Left renal pelvis (tissue), 4 donors: Measurements from ENCODE around the gene AIG1. TPM values are rescaled to one million over a fixed set of nuclear protein-coding genes. Genes with fewer than 3 reads are reported as not detected.
"Not testable (repeated sequence)": the region's sequence is repeated elsewhere in the genome, so short reads cannot be mapped to it uniquely, and the experiment has no call there.

ENCODE experiments used
- DNase-seq, 4 donors: peaks; one replicate each; pipeline ENCODE4 v3.0.0-alpha.2; 2013; ENCODE audit warnings: low read depth in 4 of 4, low spot score in 3 of 4
- polyA plus RNA-seq, 4 donors: library from polyadenylated mRNA; unstranded; fragments of 120-200 nt; gene quantifications; one replicate each; pipeline ENCODE4 v1.2.1, GENCODE V29; 2013; ENCODE audit not compliant: insufficient read length in 4 of 4

AIG1 gene
- polyA plus RNA-seq, 4 donors, result 27.8 to 113 (median 100) TPM

DNA sequence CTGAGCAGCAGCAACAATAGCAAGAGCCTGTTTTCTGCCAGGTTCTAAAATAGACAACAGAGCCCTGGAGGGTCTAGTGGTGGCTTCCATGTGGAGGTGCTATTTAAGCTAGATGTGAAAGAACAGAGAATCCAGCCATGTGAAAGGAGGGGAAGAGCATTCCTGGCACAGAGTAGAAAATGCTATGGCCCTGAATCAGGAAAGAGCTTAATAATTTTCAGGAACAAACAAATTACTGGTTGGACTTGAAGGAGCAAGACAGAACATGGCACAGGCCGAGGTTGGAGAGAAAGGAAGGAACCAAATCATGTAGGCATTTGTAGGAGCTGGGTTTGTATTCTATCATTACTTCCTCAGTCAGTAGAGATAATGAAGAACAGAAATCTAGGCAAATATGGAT is 98.3 kb downstream of the AIG1 start:
- DNase-seq, result no peak

GRCh38 chr6:143160015-143160414 is 99.3 kb downstream of the AIG1 start:
- DNase-seq, result no peak

GRCh38 chr6:143160439-143161220 is 99.9 kb downstream of the AIG1 start:
- DNase-seq, result no peak

GRCh38 chr6:143163621-143164020 is 102.9 kb downstream of the AIG1 start:
- DNase-seq, result no peak

DNA sequence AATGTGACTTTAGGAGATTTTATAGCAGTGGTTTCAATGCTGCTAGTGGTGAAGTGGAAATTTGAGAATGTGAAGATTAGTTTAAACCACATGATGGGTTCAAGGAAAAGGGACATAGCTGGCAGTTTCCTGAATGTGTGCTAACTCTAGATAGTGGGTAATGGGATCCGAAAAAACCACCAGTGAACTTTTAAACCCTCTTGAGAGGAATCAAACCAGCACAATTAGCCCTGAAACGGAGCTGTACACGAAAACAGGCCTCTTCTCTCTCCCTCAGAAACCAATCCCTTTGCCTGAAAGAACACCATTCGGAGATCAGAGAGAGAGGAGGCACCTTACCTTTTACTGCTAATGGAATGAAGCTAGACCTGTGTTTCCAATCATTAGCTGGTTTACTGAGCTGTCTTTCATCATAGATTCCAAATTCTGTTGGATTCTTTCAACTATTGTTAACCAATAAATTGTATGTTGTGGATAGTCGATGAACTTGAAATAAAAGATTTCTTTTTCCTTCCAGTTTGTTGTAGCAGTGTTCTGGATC is 103.9 kb downstream of the AIG1 start:
- DNase-seq, result no peak

GRCh38 chr6:143165315-143165855 is 104.7 kb downstream of the AIG1 start:
- no peak for DNase-seq

DNA sequence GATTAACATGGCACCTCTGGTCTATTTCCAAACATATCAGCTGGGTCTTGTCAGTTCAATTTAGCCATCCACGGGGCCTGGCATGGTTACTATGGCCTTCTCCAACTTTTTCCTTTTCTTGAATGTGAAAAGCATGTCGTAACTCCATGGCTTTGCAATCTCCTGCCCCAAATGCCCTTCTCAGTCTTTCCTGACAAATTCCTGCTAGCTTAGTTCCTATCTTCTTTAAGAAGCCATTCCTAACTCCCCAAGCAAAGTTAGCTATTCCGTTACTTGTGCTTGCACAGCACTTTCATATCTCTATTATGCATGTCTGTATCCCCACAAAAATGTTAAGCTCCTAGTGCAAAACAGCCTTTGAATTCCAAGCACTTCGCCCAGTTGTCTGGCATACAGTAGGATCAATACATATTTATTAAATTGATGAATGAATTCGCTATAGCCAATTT is 105.6 kb downstream of the AIG1 start:
- DNase-seq, result no peak

- no peak for DNase-seq
Observed at GRCh38 chr6:143167224-143167623, 106.5 kb downstream of the AIG1 start.

DNA sequence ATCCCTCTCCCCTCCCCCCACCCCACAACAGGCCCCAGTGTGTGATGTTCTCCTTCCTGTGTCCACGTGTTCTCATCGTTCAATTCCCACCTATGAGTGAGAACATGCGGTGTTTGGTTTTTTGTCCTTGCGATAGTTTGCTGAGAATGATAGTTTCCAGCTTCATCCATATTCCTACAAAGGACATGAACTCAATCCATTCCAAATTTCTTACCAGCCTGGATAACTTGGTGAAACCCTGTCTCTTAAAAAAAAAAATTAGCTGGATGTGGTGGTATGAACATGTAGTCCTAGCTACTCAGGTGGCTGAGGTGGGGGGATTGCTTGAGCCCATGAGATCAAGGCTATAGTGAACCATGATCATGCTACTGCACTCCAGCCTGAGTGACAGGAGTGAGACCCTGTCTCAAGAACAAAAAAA is 107.7 kb downstream of the AIG1 start:
- DNase-seq, result not testable (repeated sequence)

- no peak for DNase-seq
Observed at GRCh38 chr6:143169440-143169839, 108.8 kb downstream of the AIG1 start.

- DNase-seq, result no peak
Observed at GRCh38 chr6:143174516-143174915, 113.8 kb downstream of the AIG1 start.

DNA sequence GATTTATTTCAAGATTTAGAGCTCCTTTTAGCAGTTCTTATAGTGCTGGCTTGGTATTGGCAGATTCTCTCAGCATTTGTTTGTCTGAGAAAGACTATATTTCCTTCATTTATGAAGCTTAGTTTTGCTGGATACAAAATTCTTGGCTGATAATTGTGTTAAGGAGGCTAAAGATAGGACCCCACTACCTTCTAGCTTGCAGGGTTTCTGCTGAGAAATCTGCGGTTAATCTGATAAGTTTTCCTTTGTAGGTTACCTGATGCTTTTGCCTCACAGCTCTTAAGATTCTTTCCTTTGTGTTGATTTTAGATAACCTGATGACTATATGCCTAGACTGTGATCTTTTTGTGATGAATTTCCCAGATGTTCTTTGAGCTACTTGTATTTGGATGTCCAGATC is 114.3 kb downstream of the AIG1 start:
- DNase-seq, result no peak

DNA sequence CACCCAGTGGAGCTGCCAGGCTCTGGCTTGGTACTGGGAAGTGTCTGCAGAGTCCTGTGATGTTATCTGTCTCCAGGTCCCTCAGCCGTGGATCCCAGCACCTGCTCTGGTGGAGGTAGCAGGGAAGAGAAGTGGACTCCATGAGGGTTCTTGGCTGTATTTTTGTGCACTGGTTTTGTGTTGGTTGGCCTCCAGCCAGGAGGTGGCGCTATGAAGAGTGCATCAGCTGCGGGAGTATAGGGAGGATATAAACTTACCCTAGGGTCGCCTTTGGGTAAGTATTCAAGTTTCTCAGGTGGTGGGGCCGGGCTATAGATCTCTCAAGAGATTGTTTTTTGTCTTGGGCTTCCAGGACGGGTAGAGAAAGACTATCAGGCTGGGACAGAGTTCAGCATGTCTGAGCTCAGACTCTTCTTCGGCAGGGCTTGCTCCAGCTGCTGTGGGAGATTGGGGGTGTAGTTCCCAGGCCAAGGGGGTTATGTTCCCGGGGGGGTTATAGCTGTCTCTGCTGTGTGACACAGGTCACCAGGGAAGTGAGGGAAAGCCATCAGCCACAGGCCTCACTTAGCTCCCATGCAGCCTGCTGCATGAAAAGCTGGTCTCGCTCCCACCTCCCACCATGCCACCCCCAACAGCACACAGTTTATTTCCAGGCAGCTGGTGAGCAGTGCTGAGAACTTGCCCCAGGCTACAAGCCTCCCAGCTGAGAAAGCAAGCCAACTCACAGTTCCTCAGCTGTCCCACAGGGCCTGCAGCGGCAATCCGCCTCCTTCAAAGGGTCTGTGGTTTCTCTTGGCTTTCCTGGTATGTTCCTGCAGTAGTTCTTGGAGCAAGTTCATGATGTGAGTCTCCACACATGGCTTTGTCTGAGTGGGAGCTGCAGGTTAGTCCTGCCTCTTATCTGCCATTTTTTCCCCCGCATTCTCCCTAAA is 115.7 kb downstream of the AIG1 start:
- no peak for DNase-seq

DNA sequence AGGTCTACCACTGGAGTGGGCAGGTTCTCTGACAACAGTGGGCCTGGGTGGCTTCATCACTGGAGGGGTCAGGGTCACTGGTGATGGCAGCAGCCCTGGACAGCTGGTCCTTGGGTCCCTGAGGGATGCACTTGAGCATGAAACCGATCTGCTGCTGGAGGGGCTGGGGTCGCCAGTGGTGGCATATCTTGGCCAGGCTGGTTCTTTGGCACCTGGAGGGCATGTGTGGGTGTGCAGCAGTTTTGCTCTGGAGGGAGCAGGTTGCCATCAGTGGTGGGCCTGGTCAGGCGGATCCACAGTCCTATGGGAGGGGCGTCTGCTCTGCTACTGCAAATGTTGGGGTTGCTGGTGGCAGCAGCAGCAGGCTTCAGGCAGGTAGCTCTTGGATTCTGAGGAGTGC is 117.0 kb downstream of the AIG1 start:
- DNase-seq, result no peak

DNA sequence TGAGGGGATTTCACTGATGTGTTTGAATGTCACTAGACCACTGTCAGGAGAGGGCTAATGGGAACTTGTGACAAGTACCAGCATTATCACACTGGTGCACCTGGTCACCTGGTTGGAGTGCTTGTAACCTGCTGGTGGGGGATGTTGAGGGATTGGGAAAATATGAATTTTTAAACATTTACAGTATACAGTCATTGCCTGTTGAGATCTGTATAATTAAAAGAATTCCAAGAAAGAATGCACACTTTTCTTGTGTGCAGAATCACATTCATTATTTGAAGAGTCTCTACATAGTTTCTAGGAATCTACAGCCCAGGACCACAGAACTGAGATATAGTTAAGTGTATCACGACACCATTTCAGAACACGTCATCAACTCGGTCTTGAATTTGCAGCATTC is 118.4 kb downstream of the AIG1 start:
- no peak for DNase-seq

- no peak for DNase-seq
Observed at GRCh38 chr6:143179901-143180612, 119.4 kb downstream of the AIG1 start.

GRCh38 chr6:143180826-143181225 is 120.1 kb downstream of the AIG1 start:
- DNase-seq, result no peak

- no peak for DNase-seq
Observed at GRCh38 chr6:143183666-143184065, 123.0 kb downstream of the AIG1 start.

GRCh38 chr6:143185288-143185687 is 124.6 kb downstream of the AIG1 start:
- no peak for DNase-seq

DNA sequence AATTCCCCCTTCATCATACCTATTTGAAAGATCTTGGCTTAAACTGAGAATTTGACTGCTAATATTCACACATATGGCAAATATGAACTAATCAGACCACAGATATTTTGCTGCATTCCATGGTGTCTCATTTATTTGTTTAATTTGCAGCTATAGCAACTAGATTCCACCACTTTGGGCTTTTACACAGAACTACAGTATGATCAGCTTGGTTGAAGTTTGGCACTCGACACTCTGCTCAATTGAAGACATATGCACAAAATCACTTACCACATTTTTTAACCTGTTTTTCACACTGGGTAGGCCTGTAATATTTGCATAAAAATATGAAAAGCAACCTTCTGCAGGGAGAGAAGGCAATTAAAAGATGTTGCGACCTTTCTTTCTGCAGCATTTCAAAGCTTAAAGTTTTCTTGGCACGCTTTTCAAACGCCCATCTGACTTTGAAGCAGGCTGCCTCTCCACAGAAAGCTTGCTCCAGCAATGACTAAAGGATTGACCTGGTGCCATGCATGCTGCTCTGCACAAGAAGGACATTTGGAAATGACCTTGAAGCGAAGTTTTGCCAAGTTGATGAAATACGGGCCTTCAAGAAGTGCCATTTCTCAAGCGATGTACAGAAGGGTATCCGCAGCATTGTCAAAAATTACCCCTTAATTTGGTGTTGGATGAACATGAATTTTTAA is 126.7 kb downstream of the AIG1 start:
- no peak for DNase-seq
